ENCODE measurements around the gene MPZL2. TPM values are rescaled to one million over a fixed set of nuclear protein-coding genes. Genes with fewer than 3 reads are reported as not detected.
"Not testable (repeated sequence)": the region's sequence is repeated elsewhere in the genome, so short reads cannot be mapped to it uniquely, and the experiment has no call there.

MPZL2 gene
- 24.2 TPM for total RNA-seq
- long read RNA-seq, transcript MPZL2-201 (6 exons, 2,620 nt) = major isoform, 17 of 24 reads
- long read RNA-seq, partial matches to known transcripts = 1 of 24 reads
- long read RNA-seq, other reads (novel, unspliced or antisense) = 2 of 24 reads

- peak; percentile 78 for DNase-seq (ENCODE audit: low spot score)
- intact Hi-C loops (cut with DNase I) = no loop called here
Measured at GRCh38 chr11:118263695-118264568, at the start of gene MPZL2. Gene MPZL2, minus strand, starts transcription at chr11:118264297. Its CDS starts 144 bp downstream, at chr11:118264153.

GRCh38 chr11:118313242-118313641 lies 49.1 kb upstream of the MPZL2 start:
- no peak for DNase-seq (ENCODE audit: low spot score)
- intact Hi-C loops (cut with DNase I) = no loop called here

GRCh38 chr11:118312328-118312727 lies 48.2 kb upstream of the MPZL2 start:
- intact Hi-C loops (cut with DNase I) = no loop called here
- no peak for DNase-seq (ENCODE audit: low spot score)

- intact Hi-C loops (cut with DNase I) = no loop called here
- no peak for DNase-seq (ENCODE audit: low spot score)
Measured at GRCh38 chr11:118311518-118311917, 47.4 kb upstream of the MPZL2 start.

- no peak for DNase-seq (ENCODE audit: low spot score)
- intact Hi-C loops (cut with DNase I) = no loop called here
Measured at GRCh38 chr11:118310781-118311485, 46.8 kb upstream of the MPZL2 start.

- intact Hi-C loops (cut with DNase I) = no loop called here
- DNase-seq (ENCODE audit: low spot score) = no peak
Measured at GRCh38 chr11:118310271-118310670, 46.2 kb upstream of the MPZL2 start.

- intact Hi-C loops (cut with DNase I); DNase-seq (ENCODE audit: low spot score): not testable (repeated sequence)
Measured at GRCh38 chr11:118308995-118309528, 45.0 kb upstream of the MPZL2 start.

GRCh38 chr11:118306556-118306955 lies 42.5 kb upstream of the MPZL2 start:
- intact Hi-C loops (cut with DNase I) = no loop called here
- DNase-seq (ENCODE audit: low spot score) = no peak

GRCh38 chr11:118305726-118306125 lies 41.6 kb upstream of the MPZL2 start:
- DNase-seq (ENCODE audit: low spot score) = no peak
- intact Hi-C loops (cut with DNase I) = no loop called here

- no peak for DNase-seq (ENCODE audit: low spot score)
- intact Hi-C loops (cut with DNase I) = no loop called here
Measured at GRCh38 chr11:118304568-118305248, 40.6 kb upstream of the MPZL2 start, which contains the start of gene CD3E. Gene CD3E, plus strand, starts transcription at chr11:118304730. Its CDS starts 223 bp downstream, at chr11:118304953.

- intact Hi-C loops (cut with DNase I) = no loop called here
Measured at GRCh38 chr11:118304227-118304567, 40.1 kb upstream of the MPZL2 start.

GRCh38 chr11:118301600-118302195 lies 37.6 kb upstream of the MPZL2 start:
- DNase-seq (ENCODE audit: low spot score) = no peak
- intact Hi-C loops (cut with DNase I) = no loop called here

More at GRCh38 chr11:118304227-118304567, 40.1 kb upstream of the MPZL2 start:
- DNase-seq (ENCODE audit: low spot score) = no peak

- intact Hi-C loops (cut with DNase I) = loop anchor here (5.0 kb wide), 1 partner anchor 56 kb away; no protein-coding TSS in a partner anchor
- DNase-seq (ENCODE audit: low spot score) = no peak
Measured at GRCh38 chr11:118295815-118296454, 31.8 kb upstream of the MPZL2 start.

- no peak for DNase-seq (ENCODE audit: low spot score)
- intact Hi-C loops (cut with DNase I) = loop anchor here (5.0 kb wide), 1 partner anchor 57 kb away; no protein-coding TSS in a partner anchor
Measured at GRCh38 chr11:118295199-118295598, 31.1 kb upstream of the MPZL2 start.

- intact Hi-C loops (cut with DNase I) = no loop called here
- DNase-seq (ENCODE audit: low spot score) = no peak
Measured at GRCh38 chr11:118294053-118294452, 30.0 kb upstream of the MPZL2 start.

- DNase-seq (ENCODE audit: low spot score) = no peak
- intact Hi-C loops (cut with DNase I) = loop anchor here (2.0 kb wide), 1 partner anchor 93 kb away; no protein-coding TSS in a partner anchor
Measured at GRCh38 chr11:118291477-118292135, 27.5 kb upstream of the MPZL2 start.

GRCh38 chr11:118290923-118291322 lies 26.8 kb upstream of the MPZL2 start:
- no peak for DNase-seq (ENCODE audit: low spot score)
- intact Hi-C loops (cut with DNase I) = loop anchor here (1.0 to 2.0 kb wide), 2 partner anchors 92 to 146 kb away; no protein-coding TSS in a partner anchor

GRCh38 chr11:118289401-118289800 lies 25.3 kb upstream of the MPZL2 start:
- intact Hi-C loops (cut with DNase I) = no loop called here
- DNase-seq (ENCODE audit: low spot score) = no peak

Measured in cardiac septum (tissue), 1 donor.